K562 (cell line): ENCODE results near the gene FGF5. TPM values are rescaled to one million over a fixed set of nuclear protein-coding genes. Genes with fewer than 3 reads are reported as not detected.

Experiments
- ARID1B ChIP-seq: fragments of 450-650 bp; IDR thresholded peaks from 2 replicates; pipeline ENCODE4 v1.6.1; 2016; ENCODE audit warnings: antibody characterized with exemption, mild to moderate bottlenecking, inconsistent platforms
- CREM ChIP-seq: IDR thresholded peaks from 2 replicates; pipeline ENCODE4 v1.6.1; 2014; ENCODE audit warnings: antibody characterized with exemption, low read depth
- EP300 ChIP-seq: IDR thresholded peaks from 2 replicates; pipeline ENCODE4 v1.6.1; 2012; ENCODE audit warnings: low read length, improper control_type of control experiment
- EP400 ChIP-seq: fragments of 450-650 bp; IDR thresholded peaks from 2 replicates; pipeline ENCODE4 v1.6.1; 2017; ENCODE audit warnings: antibody characterized with exemption, mild to moderate bottlenecking, moderate library complexity
- GABPB1 ChIP-seq: sonication (generic); formaldehyde crosslinking; IDR thresholded peaks from 2 replicates; pipeline ENCODE4 v1.8.0; 2022; ENCODE audit warnings: mild to moderate bottlenecking, missing genetic modification reagents
- HDAC3 ChIP-seq: fragments of 450-650 bp; IDR thresholded peaks from 2 replicates; pipeline ENCODE4 v1.6.1; 2018; ENCODE audit warnings: borderline replicate concordance, mild to moderate bottlenecking, moderate library complexity; ENCODE audit not compliant: partially characterized antibody
- HMGN3 ChIP-seq: IDR thresholded peaks from 2 replicates; pipeline ENCODE4 v1.6.1; 2011; ENCODE audit warnings: borderline replicate concordance, low read depth, mild to moderate bottlenecking, mixed read lengths, low read length; ENCODE audit not compliant: insufficient read length; ENCODE audit errors: extremely low read depth
- IRF1 ChIP-seq: sonication (generic); formaldehyde crosslinking; IDR thresholded peaks from 2 replicates; pipeline ENCODE4 v1.8.0; 2022; ENCODE audit warnings: missing genetic modification reagents, mild to moderate bottlenecking, borderline replicate concordance
- MAFF ChIP-seq: IDR thresholded peaks from 2 replicates; pipeline ENCODE4 v1.6.1; 2012; ENCODE audit warnings: low read length, improper control_type of control experiment
- NCOR1 ChIP-seq: fragments of 450-650 bp; IDR thresholded peaks from 2 replicates; pipeline ENCODE4 v1.6.1; 2016; ENCODE audit warnings: mild to moderate bottlenecking, moderate library complexity
- NFE2 ChIP-seq: IDR thresholded peaks from 2 replicates; pipeline ENCODE4 v1.6.1; 2014; ENCODE audit warnings: antibody characterized with exemption, low read depth
- NR1H2 ChIP-seq: sonication (generic); formaldehyde crosslinking; IDR thresholded peaks from 2 replicates; pipeline ENCODE4 v1.4.0; 2020; ENCODE audit warnings: mild to moderate bottlenecking, missing genetic modification reagents
- PBX2 ChIP-seq, 2 experiments: IDR thresholded peaks in 1 of 2; conservative IDR thresholded peaks in 1 of 2; 2 replicates each; pipeline ENCODE4 v1.6.1; 2016; ENCODE audit warnings: low read depth in 2 of 2, mild to moderate bottlenecking in 1 of 2, missing compliant biosample characterization in 1 of 2, missing genetic modification characterization in 1 of 2, moderate library complexity in 1 of 2
- PHF8 ChIP-seq: fragments of 200-600 bp; sonication (generic); IDR thresholded peaks from 2 replicates; pipeline ENCODE4 v1.6.1; 2012; ENCODE audit warnings: mixed run types, mild to moderate bottlenecking, inconsistent platforms, low read length, moderate library complexity, borderline replicate concordance
- PURB ChIP-seq: sonication (generic); formaldehyde crosslinking; IDR thresholded peaks from 2 replicates; pipeline ENCODE4 v1.9.0; 2021; ENCODE audit warnings: low read depth, mild to moderate bottlenecking, missing genetic modification reagents
- RBM15 ChIP-seq: fragments of 200-400 bp; formaldehyde crosslinking; IDR thresholded peaks from 2 replicates; pipeline ENCODE4 v1.6.1; 2018; ENCODE audit warnings: mild to moderate bottlenecking, low read length, moderate library complexity; ENCODE audit not compliant: insufficient read depth
- SMC3 ChIP-seq: conservative IDR thresholded peaks from 2 replicates; pipeline ENCODE4 v1.6.1; 2011; ENCODE audit warnings: low read depth, low read length, improper control_type of control experiment; ENCODE audit not compliant: insufficient read depth
- TAF1 ChIP-seq: IDR thresholded peaks from 2 replicates; pipeline ENCODE4 v1.6.1; 2011; ENCODE audit warnings: mild to moderate bottlenecking, low read length, moderate library complexity; ENCODE audit not compliant: insufficient read depth, control insufficient read depth, severe bottlenecking; ENCODE audit errors: extremely low read depth
- TBP ChIP-seq: optimal IDR thresholded peaks from 2 replicates; pipeline ENCODE3; 2011; ENCODE audit warnings: low read depth, low read length, improper control_type of control experiment
- ZNF121 ChIP-seq: sonication (generic); formaldehyde crosslinking; conservative IDR thresholded peaks from 2 replicates; pipeline ENCODE4 v1.8.0; 2022; ENCODE audit warnings: missing genetic modification reagents
- ZNF263 ChIP-seq: sonication (generic); formaldehyde crosslinking; IDR thresholded peaks from 2 replicates; pipeline ENCODE4 v1.8.0; 2022; ENCODE audit warnings: mild to moderate bottlenecking, missing genetic modification reagents, borderline replicate concordance
- ZNF274 ChIP-seq: IDR thresholded peaks from 2 replicates; pipeline ENCODE4 v1.6.1; 2011; ENCODE audit warnings: low read depth, mild to moderate bottlenecking, low read length, moderate library complexity, borderline replicate concordance
- ZNF316 ChIP-seq: fragments of 450-650 bp; IDR thresholded peaks from 2 replicates; pipeline ENCODE4 v1.6.1; 2016
- ZNF512 ChIP-seq: IDR thresholded peaks from 2 replicates; pipeline ENCODE4 v1.6.1; 2016; ENCODE audit warnings: missing genetic modification characterization, missing compliant biosample characterization
- ZNF561 ChIP-seq: fragments of 450-650 bp; formaldehyde crosslinking; conservative IDR thresholded peaks from 2 replicates; pipeline ENCODE4 v1.4.0; 2020; ENCODE audit warnings: mild to moderate bottlenecking, moderate library complexity
- ZNF586 ChIP-seq: fragments of 450-650 bp; formaldehyde crosslinking; conservative IDR thresholded peaks from 2 replicates; pipeline ENCODE4 v1.4.0; 2020; ENCODE audit warnings: mild to moderate bottlenecking, moderate library complexity
- polyA plus RNA-seq, 8 experiments: library from polyadenylated mRNA; depleted of rRNA in 4 of 8; stranded (reverse) in 5 of 8; unstranded in 3 of 8; fragments of >200 nt; fragmentation: Nextera tagmentation in 2 of 8; fragmentation: Illumina TruSeq in 1 of 8; extraction: Ambion mirVana in 2 of 8; extraction: Trizol in 1 of 8; gene quantifications; 2 replicates each; pipeline versions ENCODE4 v1.2.1 to v1.2.3, GENCODE V29; 2011 to 2014; ENCODE audit warnings: inconsistent platforms in 1 of 8, missing spikeins in 1 of 8
- total RNA-seq, 7 experiments: library from RNA; depleted of rRNA in 6 of 7; stranded (reverse); fragments of >200 nt in 6 of 7; fragmentation: Illumina TruSeq in 2 of 7; extraction: Trizol in 2 of 7; gene quantifications; 2 replicates each; pipeline versions ENCODE4 v1.2.1 to v1.2.3, GENCODE V29; 2011 to 2021; ENCODE audit warnings: low replicate concordance in 1 of 7

The FGF5 gene
- total and polyA plus RNA-seq, 9 of the 15 experiments (the other 6 are each of a cell fraction or from before 2014, with no cell fraction given) = 0.38 to 2.7 (median 1.1) TPM

GRCh38 chr4:80252427-80252826 is 14.0 kb upstream of the FGF5 start (continued):
- TF ChIP-seq PURB (CRISPR knock-in tag) (no peak), ARID1B (peak; percentile 32), CREM (no peak), ZNF512 (tag) (no peak), ZNF586 (no peak), NCOR1 (no peak), TBP (no peak), ZNF561 (CRISPR knock-in tag) (no peak), NFE2 (peak; percentile 87), PHF8 (no peak), MAFF (peak; percentile 66), ZNF316 (peak; percentile 84), HMGN3 (no peak), EP300 (0 out of 2 replicates have a peak, but pooled peaks have one; percentile 12), ZNF274 (no peak), PBX2 (CRISPR knock-in tag; IDR thresholded peaks at IDR 0.05; ENCODE audit: low read depth) (no peak), PBX2 (tag; conservative IDR thresholded peaks at IDR 0.05; ENCODE audit: low read depth) (peak; percentile 72), IRF1 (CRISPR knock-in tag) (no peak), ZNF263 (CRISPR knock-in tag) (no peak), RBM15 (no peak), NR1H2 (CRISPR knock-in tag) (no peak), EP400 (peak; percentile 11; the same call in 1 of the 2 replicates), ZNF121 (CRISPR knock-in tag) (no peak), TAF1 (no peak), GABPB1 (CRISPR knock-in tag) (no peak), HDAC3 (no peak), SMC3 (no peak)
